Measurements from ENCODE around the gene LIN28A. TPM values are rescaled to one million over a fixed set of nuclear protein-coding genes. Genes with fewer than 3 reads are reported as not detected.

LIN28A gene
- total and polyA plus RNA-seq, 7 experiments from 2014 or later = not detected

DNA sequence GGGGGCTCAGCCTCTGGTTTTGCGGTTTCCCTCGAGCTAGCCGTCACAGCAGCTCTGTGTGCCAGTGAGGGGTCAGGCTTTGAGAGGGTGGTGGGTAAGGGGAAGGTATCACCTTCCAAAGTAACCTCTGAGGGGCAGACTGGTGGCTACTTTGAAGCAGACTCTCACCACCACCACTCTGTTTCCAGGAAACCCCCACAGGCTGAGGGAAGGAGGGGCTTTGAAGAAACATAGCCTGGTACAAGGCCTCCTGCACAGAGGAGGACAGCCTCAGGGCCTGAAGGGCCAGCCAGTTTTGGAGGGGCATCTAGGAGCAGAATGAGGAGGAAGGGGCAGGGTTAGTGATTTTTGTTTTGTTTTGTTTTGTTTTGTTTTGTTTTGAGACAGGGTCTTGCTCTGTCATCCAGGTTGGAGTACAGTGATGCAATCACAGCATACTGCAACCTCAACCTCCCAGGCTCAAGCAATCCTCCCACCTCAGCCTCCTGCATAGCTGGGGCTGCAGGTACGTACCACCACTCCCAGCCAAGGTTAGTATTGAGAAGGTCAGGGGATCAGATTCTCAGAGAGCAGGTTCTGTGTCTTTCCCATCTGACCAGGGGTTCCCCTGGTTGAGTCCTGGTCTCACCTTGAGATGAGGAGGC lies 20.9 kb upstream of the LIN28A start:
- H3K27ac Mint-ChIP-seq = peak overlapping the region in 1 of 9 donors; percentile 55
- no peaks in the 10 kb centered on the region for H3K27me3 ChIP-seq (ENCODE audit: control insufficient read depth in 2 of 2, insufficient read depth in 2 of 2, low read length in 2 of 2)
- DNase-seq = no peak
- H3K27me3 Mint-ChIP-seq = peaks cover 0 to 11% (median 0%) of the 10 kb centered on the region in 5 donors
- H3K36me3 ChIP-seq (ENCODE audit: control insufficient read depth in 2 of 3, insufficient read depth in 3 of 3, low read length in 3 of 3) = no peaks in the 10 kb centered on the region
- intact Hi-C loops (cut with micrococcal nuclease) = loop anchor here (2.0 to 5.0 kb wide), 3 partner anchors 27 to 222 kb away; partner anchors contain the start of genes C1orf232 (in 1 of the 2), ZNF593 (in 1 of the 2) and ZNF593OS (in 1 of the 2)
- H3K9me3 Mint-ChIP-seq = no peaks in the 10 kb centered on the region
- H3K4me1 ChIP-seq (ENCODE audit: control insufficient read depth in 2 of 2, insufficient read depth in 2 of 2, low read length in 2 of 2) = peaks cover 19 to 32% of the 10 kb centered on the region in 2 donors
- ATAC-seq = no peak
- H3K4me3 ChIP-seq (ENCODE audit: low read length) = no peak overlapping the region
- no peaks in the 10 kb centered on the region for H3K9me3 ChIP-seq (ENCODE audit: control insufficient read depth in 2 of 3, low read length in 3 of 3)
- ChIA-PET POLR2A (interaction anchor here (0.6 to 3.4 kb wide), 4 partner anchors 12 to 95 kb away, joined by 3 to 14 read pairs (median 3); no protein-coding TSS in a partner anchor), CTCF (interaction anchor here (1.6 to 3.2 kb wide), 6 partner anchors 15 to 154 kb away, joined by 4 to 15 read pairs (median 10); no protein-coding TSS in a partner anchor)
- no peaks in the 10 kb centered on the region for H3K36me3 Mint-ChIP-seq
- peaks cover 8 to 57% (median 27%) of the 10 kb centered on the region in 7 donors for H3K4me1 Mint-ChIP-seq
- no peak overlapping the region for H3K27ac ChIP-seq (ENCODE audit: low read depth, low read length)
- H3K4me3 Mint-ChIP-seq = no peak overlapping the region

DNA sequence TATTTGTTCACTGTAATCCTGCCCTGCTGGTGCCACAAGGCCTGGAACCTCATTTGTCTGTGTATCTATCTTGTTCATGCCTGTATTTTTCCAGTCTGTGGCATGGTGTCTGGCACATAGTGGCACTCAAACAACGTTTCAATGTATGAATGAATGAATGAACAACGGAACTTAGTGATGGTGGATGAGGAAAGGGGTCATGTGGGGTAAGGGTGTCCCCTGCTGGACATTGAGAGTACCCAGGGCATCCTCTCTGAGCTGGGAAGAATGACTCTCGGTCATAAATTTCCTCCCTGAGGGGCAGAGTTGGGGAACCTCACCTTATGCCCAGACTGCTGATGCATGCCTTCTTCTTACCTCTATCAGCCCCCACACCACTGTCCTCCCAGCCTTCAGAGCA lies 19.2 kb upstream of the LIN28A start:
- Histone ChIP-seq H3K4me1 (ENCODE audit: control insufficient read depth in 2 of 2, insufficient read depth in 2 of 2, low read length in 2 of 2) (peaks cover 6 to 18% of the 10 kb centered on the region in 2 donors), H3K27ac (ENCODE audit: low read depth, low read length) (no peak overlapping the region), H3K4me3 (ENCODE audit: low read length) (no peak overlapping the region), H3K9me3 (ENCODE audit: control insufficient read depth in 2 of 3, low read length in 3 of 3) (no peaks in the 10 kb centered on the region), H3K27me3 (ENCODE audit: control insufficient read depth in 2 of 2, insufficient read depth in 2 of 2, low read length in 2 of 2) (no peaks in the 10 kb centered on the region), H3K36me3 (ENCODE audit: control insufficient read depth in 2 of 3, insufficient read depth in 3 of 3, low read length in 3 of 3) (no peaks in the 10 kb centered on the region)
- Mint-ChIP-seq H3K27ac (peak overlapping the region in 2 of 9 donors; percentile 1 to 64), H3K4me1 (peaks cover 8 to 49% (median 18%) of the 10 kb centered on the region in 7 donors), H3K9me3 (no peaks in the 10 kb centered on the region), H3K4me3 (peak overlapping the region in 1 of 10 donors; percentile 55), H3K36me3 (no peaks in the 10 kb centered on the region), H3K27me3 (peaks cover 0 to 14% (median 0%) of the 10 kb centered on the region in 5 donors)
- ATAC-seq = peak; percentile 86
- ChIA-PET POLR2A (interaction anchor here (0.5 to 3.4 kb wide), 7 partner anchors 14 to 636 kb away, joined by 3 to 14 read pairs (median 4); no protein-coding TSS in a partner anchor), CTCF (interaction anchor here (0.6 to 3.2 kb wide), 14 partner anchors 11 to 544 kb away, joined by 3 to 15 read pairs (median 6); no protein-coding TSS in a partner anchor)
- intact Hi-C loops (cut with micrococcal nuclease) = loop anchor here (1.0 to 5.0 kb wide), 10 partner anchors 13 to 224 kb away; partner anchors contain the start of genes C1orf232 (in 1 of the 2), ZNF593 (in 1 of the 2) and ZNF593OS (in 1 of the 2)
- DNase-seq = peak in 5 of 9 donors; percentile 17 to 46 (median 43)

DNA sequence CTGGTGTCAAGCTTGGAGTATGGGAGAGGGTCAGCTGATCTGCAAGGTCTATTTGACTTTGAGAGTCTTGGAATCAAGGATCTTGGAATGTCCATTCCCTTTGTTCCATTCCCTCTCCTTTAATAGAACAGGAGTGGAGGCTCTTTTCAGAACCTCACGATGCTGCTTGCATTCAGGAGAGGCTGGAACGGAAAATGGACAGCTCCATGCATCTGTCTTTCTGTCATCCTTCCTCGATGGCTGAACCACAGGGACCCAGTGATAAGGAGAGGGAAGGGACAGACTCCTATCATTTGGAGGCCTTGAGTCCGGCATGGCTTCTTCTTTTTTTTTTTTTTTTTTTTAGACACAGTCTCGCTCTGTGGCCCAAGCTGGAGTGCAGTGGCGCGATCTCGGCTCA lies 14.9 kb upstream of the LIN28A start:
- H3K9me3 Mint-ChIP-seq = peaks cover 0 to 2% (median 0%) of the 10 kb centered on the region in 11 donors
- CTCF ChIA-PET = interaction anchor here (0.7 to 1.5 kb wide), 5 partner anchors 32 to 187 kb away, joined by 3 to 4 read pairs (median 3); no protein-coding TSS in a partner anchor
- Histone ChIP-seq H3K27me3 (ENCODE audit: control insufficient read depth in 2 of 2, insufficient read depth in 2 of 2, low read length in 2 of 2) (no peaks in the 10 kb centered on the region), H3K9me3 (ENCODE audit: control insufficient read depth in 2 of 3, low read length in 3 of 3) (no peaks in the 10 kb centered on the region), H3K36me3 (ENCODE audit: control insufficient read depth in 2 of 3, insufficient read depth in 3 of 3, low read length in 3 of 3) (no peaks in the 10 kb centered on the region), H3K4me3 (ENCODE audit: low read length) (no peak overlapping the region), H3K27ac (ENCODE audit: low read depth, low read length) (no peak overlapping the region), H3K4me1 (ENCODE audit: control insufficient read depth in 2 of 2, insufficient read depth in 2 of 2, low read length in 2 of 2) (peaks cover 6 to 7% of the 10 kb centered on the region in 2 donors)
- POLR2A ChIA-PET = interaction anchor here (1.7 kb wide), 3 partner anchors 17 to 77 kb away, joined by 4 to 7 read pairs (median 5); partner anchors contain the start of gene CD52
- no peak for DNase-seq
- intact Hi-C loops (cut with micrococcal nuclease) = loop anchor here in 1 of 2 donors (1.0 kb wide), 6 partner anchors 17 to 120 kb away; no protein-coding TSS in a partner anchor
- no peaks in the 10 kb centered on the region for H3K36me3 Mint-ChIP-seq
- peak overlapping the region in 1 of 9 donors; percentile 59 for H3K27ac Mint-ChIP-seq
- H3K27me3 Mint-ChIP-seq = peaks cover 0 to 22% (median 0%) of the 10 kb centered on the region in 5 donors
- peaks cover 7 to 15% (median 10%) of the 10 kb centered on the region in 7 donors for H3K4me1 Mint-ChIP-seq
- H3K4me3 Mint-ChIP-seq = no peak overlapping the region
- ATAC-seq = no peak

DNA sequence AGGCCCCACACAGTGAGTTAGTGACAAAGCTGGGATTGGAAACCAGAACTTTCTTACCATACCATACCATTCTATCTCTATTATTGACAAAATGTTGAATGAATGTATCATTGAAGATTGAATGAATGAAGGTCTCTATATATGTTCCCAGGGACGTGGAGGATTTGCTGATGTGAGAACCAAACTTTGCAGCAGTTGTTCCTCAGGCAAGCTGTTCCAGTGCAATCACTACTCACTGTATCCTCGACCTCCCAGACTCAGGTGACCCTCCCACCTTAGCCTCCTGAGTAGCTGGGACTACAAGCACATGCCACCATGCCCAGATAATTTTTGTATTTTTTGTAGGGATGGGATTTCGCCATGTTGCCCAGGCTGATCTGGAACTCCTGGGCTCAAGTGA lies 11.6 kb upstream of the LIN28A start:
- Histone ChIP-seq H3K4me1 (ENCODE audit: control insufficient read depth in 2 of 2, insufficient read depth in 2 of 2, low read length in 2 of 2) (no peaks in the 10 kb centered on the region), H3K27me3 (ENCODE audit: control insufficient read depth in 2 of 2, insufficient read depth in 2 of 2, low read length in 2 of 2) (no peaks in the 10 kb centered on the region), H3K4me3 (ENCODE audit: low read length) (no peak overlapping the region), H3K9me3 (ENCODE audit: control insufficient read depth in 2 of 3, low read length in 3 of 3) (no peaks in the 10 kb centered on the region), H3K36me3 (ENCODE audit: control insufficient read depth in 2 of 3, insufficient read depth in 3 of 3, low read length in 3 of 3) (no peaks in the 10 kb centered on the region), H3K27ac (ENCODE audit: low read depth, low read length) (no peak overlapping the region)
- Mint-ChIP-seq H3K4me1 (peaks cover 0 to 6% (median 4%) of the 10 kb centered on the region in 7 donors), H3K4me3 (no peak overlapping the region), H3K36me3 (no peaks in the 10 kb centered on the region), H3K27me3 (peaks cover 6 to 36% (median 16%) of the 10 kb centered on the region in 5 donors), H3K9me3 (peaks cover 0 to 2% (median 0%) of the 10 kb centered on the region in 11 donors), H3K27ac (no peak overlapping the region)
- intact Hi-C loops (cut with micrococcal nuclease) = no loop called here
- POLR2A ChIA-PET = interaction anchor here (0.7 to 1.3 kb wide), 2 partner anchors 21 to 92 kb away, joined by 3 read pairs; no protein-coding TSS in a partner anchor
- CTCF ChIA-PET = interaction anchor here (0.6 to 1.6 kb wide), 2 partner anchors 16 to 65 kb away, joined by 3 to 4 read pairs; no protein-coding TSS in a partner anchor
- no peak for DNase-seq
- ATAC-seq = no peak

DNA sequence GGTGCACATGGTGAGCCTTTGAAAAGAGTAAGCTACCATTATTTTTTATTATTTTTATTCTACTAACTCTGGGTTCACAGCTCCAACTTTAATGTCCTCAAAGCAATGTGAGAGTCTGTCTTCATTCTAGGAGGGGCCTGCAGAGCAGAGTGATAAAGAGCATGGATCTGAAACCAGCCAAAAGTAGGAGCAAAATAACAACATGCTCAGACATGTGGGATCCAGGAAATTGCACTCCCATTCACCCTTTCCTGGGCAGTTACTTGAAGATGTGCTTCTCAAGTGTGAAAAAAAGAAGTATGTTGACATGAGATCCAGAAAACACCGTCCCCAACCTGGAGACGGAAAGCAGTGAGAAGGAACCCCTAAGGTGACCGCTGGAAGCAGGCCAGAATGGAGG lies 8.7 kb upstream of the LIN28A start:
- peaks cover 0 to 2% (median 0%) of the 10 kb centered on the region in 11 donors for H3K9me3 Mint-ChIP-seq
- CTCF ChIA-PET = interaction anchor here (0.6 to 1.8 kb wide), 3 partner anchors 10 to 65 kb away, joined by 3 to 11 read pairs (median 3); no protein-coding TSS in a partner anchor
- no peak overlapping the region for H3K4me3 ChIP-seq (ENCODE audit: low read length)
- no peaks in the 10 kb centered on the region for H3K9me3 ChIP-seq (ENCODE audit: control insufficient read depth in 2 of 3, low read length in 3 of 3)
- H3K4me1 ChIP-seq (ENCODE audit: control insufficient read depth in 2 of 2, insufficient read depth in 2 of 2, low read length in 2 of 2) = no peaks in the 10 kb centered on the region
- no peaks in the 10 kb centered on the region for H3K36me3 ChIP-seq (ENCODE audit: control insufficient read depth in 2 of 3, insufficient read depth in 3 of 3, low read length in 3 of 3)
- no peak overlapping the region for H3K27ac ChIP-seq (ENCODE audit: low read depth, low read length)
- no peaks in the 10 kb centered on the region for H3K27me3 ChIP-seq (ENCODE audit: control insufficient read depth in 2 of 2, insufficient read depth in 2 of 2, low read length in 2 of 2)
- intact Hi-C loops (cut with micrococcal nuclease) = no loop called here
- POLR2A ChIA-PET = no interaction called here
- DNase-seq (no peak), ATAC-seq (no peak)
- H3K4me3 Mint-ChIP-seq = no peak overlapping the region
- no peak overlapping the region for H3K27ac Mint-ChIP-seq
- no peaks in the 10 kb centered on the region for H3K36me3 Mint-ChIP-seq
- peaks cover 6 to 53% (median 19%) of the 10 kb centered on the region in 5 donors for H3K27me3 Mint-ChIP-seq
- H3K4me1 Mint-ChIP-seq = no peaks in the 10 kb centered on the region

DNA sequence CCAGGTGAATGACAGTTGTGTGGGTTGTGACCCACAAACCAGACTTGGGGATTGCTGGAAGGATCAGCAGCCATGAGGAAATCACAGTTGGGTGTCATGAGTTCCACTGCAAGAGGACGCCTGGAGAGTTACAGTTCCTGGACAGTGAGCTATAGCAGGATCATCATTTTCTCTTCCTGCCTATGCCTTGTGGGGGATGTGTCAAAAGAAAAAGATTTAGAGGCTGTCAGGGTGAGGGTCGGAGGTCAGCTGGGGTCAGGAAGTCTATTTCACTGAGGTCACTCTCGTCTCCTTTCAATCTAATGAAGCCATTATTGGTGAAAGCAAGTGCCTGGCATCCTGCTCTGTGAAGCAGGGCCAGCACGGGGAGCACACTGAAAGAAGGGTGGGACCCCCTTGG lies 7.0 kb upstream of the LIN28A start:
- Histone ChIP-seq H3K27me3 (ENCODE audit: control insufficient read depth in 2 of 2, insufficient read depth in 2 of 2, low read length in 2 of 2) (no peaks in the 10 kb centered on the region), H3K36me3 (ENCODE audit: control insufficient read depth in 2 of 3, insufficient read depth in 3 of 3, low read length in 3 of 3) (no peaks in the 10 kb centered on the region), H3K9me3 (ENCODE audit: control insufficient read depth in 2 of 3, low read length in 3 of 3) (no peaks in the 10 kb centered on the region), H3K4me3 (ENCODE audit: low read length) (no peak overlapping the region), H3K27ac (ENCODE audit: low read depth, low read length) (no peak overlapping the region), H3K4me1 (ENCODE audit: control insufficient read depth in 2 of 2, insufficient read depth in 2 of 2, low read length in 2 of 2) (peaks cover under 1% of the 10 kb centered on the region in 2 donors)
- CTCF ChIA-PET = no interaction called here
- no peaks in the 10 kb centered on the region for H3K36me3 Mint-ChIP-seq
- H3K27me3 Mint-ChIP-seq = peaks cover 9 to 52% (median 22%) of the 10 kb centered on the region in 5 donors
- peaks cover 2 to 4% (median 3%) of the 10 kb centered on the region in 7 donors for H3K4me1 Mint-ChIP-seq
- no peak for ATAC-seq
- intact Hi-C loops (cut with micrococcal nuclease) = no loop called here
- no peak overlapping the region for H3K4me3 Mint-ChIP-seq
- H3K27ac Mint-ChIP-seq = no peak overlapping the region
- no peak for DNase-seq
- POLR2A ChIA-PET = no interaction called here
- H3K9me3 Mint-ChIP-seq = peaks cover 0 to 2% (median 0%) of the 10 kb centered on the region in 11 donors
